Measurements from ENCODE around the gene HLA-DQB1.
A peak's percentile ranks its signal among the peaks of the same experiment; 100 is the strongest.

Gene HLA-DQB1

GRCh38 chr6:32624565-32624964 is 41.9 kb downstream of the HLA-DQB1 start:
- DNase-seq, result no peak

DNA sequence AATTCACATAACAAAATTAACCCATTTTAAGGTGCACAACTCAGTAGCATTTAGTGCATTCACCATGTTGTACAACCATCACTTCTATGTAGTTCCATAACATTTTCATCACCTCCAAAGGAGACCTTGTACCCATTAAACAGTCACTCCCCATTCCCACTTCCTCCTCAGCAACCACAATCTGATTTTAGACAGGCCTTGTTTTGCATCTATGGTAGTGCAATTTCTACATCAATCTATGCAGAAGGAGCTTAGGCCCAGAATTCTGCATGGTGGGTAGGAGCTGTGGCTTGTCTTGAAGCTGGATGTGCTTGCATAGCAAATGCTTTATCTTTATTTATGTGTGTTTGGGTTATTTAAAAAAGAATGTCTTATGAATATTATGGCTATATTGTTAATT is 42.8 kb downstream of the HLA-DQB1 start:
- DNase-seq, result no peak

DNA sequence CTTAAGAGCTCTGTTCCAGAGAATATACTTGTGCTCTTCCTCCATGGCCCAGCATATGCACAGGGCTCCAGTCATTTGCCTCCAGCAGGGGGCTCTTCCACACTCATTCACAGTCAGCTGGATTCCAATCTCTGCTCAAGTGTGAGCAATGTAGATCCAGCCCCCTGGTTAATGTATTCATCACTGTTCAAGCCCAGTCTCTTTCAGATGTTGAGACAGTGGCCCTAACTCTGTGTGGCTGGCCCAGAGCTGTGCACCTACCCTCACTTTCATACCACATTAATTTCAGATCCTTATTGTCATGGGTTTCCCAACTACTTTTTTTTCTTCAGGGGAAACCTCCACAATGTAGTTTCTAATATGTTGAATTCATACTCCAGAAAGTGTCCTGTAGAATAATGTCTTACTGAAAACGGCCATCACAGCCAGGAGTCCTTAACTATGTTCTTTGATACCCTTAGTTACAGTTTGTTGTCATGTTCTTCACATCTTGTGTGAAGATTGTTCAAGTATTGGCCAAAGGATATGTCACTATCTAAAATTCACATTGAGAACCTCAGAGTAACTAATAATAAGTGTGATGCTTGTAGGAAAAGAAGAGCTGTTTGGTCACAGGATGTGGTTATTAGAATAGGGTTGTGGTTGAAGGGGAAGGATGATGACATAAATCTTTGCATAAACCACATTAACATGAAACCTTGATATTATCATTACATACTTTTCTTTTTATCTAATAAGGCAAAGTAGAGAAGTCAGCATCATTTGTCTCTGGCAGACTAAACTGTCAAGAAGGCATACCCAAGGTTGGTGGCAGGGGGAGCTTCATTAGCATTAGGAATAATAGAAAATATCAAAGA is 43.7 kb downstream of the HLA-DQB1 start:
- peak; percentile 89 for DNase-seq

GRCh38 chr6:32621372-32621771 is 45.1 kb downstream of the HLA-DQB1 start:
- DNase-seq, result no peak

GRCh38 chr6:32617751-32618150 is 48.7 kb downstream of the HLA-DQB1 start:
- no peak for DNase-seq

DNA sequence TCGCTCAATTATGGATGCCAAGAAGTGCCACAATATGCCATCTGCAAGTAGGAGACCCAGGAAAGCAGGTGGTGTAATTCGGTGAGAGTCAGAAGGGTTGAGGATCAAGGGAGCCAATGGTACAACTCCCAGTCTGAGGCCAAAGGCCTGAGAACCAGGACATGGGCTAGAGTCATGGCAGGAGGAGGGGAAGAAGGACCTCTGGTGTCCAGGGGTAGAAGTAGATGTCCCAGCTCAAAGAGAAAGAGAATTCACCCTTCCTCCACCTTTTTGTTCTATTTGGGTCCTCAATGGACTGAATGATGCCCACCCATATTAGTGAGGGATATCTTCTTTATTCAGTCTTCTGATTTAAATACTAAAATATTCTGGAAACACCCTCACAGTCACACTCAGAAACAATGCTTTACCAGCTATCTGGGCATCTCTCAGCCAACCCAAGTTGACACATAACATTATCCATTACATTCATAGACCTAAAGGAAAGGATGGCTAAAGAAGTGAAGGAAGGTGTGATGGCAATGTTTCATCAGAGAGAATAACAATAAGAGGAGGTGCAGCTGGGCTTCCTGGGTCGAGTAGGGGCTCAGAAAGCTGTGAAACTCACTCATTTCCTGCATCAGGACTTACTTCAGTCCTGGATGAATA is 50.4 kb downstream of the HLA-DQB1 start:
- DNase-seq, result no peak

- no peak for DNase-seq
These were observed 51.9 kb downstream of the HLA-DQB1 start for GRCh38 chr6:32614366-32615081.

DNA sequence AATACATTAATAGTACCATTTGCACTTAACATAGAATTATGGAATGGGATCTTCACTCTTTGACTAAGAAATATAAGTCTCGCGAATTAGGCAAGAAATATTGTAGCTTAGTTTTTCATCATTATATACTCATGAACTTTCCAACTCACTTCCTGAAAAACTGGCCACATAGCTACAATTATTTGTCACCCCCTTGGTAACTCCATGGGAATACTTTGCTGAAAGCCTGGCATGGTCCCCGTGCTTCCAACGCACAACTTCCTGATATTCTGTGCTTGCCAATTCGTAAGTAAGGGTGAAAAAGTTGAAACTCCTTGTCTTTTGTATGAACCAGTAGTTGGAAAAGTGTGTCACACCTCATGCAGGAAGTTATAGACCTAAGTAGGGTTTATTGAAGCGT is 53.0 kb downstream of the HLA-DQB1 start:
- no peak for DNase-seq

GRCh38 chr6:32610682-32611296 is 55.7 kb downstream of the HLA-DQB1 start:
- no peak for DNase-seq

DNA sequence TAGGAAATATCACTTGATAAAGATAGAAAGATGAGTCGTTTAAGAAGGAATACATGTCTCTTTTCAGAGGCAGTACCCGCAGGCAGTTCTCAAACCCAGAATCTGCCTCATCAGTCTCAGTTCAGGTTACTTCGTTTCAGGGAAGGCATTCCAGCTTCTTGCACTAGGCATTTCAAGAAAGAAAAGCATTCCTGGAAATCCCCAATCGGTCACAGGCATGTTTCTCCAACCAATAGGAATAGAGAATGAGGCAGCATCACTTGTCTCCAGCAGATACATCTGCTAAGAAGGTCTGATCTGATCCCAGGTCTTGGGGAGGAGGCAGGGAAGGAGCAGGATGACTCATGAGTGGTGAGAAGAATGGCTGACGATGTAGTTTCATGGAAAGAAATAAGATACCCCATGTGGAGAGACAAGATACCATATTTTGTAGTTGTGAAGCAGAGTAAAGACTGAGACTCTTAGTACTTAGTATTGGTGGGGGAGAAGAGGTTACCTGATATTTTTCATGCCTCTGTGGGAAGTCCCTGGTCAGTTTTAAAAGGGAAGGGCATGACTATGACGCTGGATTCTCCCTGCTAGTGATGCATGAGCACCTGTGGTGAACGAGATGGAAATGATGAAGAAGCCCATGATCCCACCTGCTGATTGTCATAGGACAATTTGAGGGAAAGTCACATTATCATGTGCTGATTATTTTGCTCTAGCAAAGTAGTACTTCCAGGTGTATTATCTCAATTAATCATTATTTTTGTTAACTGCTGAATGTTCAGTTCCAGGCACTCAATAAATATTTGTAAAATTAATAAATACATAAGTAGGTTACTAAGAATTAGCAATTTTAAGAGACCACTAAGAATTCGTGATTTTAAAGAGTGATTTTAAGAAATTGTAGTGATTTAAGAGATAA is 56.5 kb downstream of the HLA-DQB1 start:
- peak; percentile 80 for DNase-seq

Measured in central memory CD4-positive, alpha-beta T cell (primary cell).